Measurements from ENCODE around the gene UNC5CL. TPM values are rescaled to one million over a fixed set of nuclear protein-coding genes. Genes with fewer than 3 reads are reported as not detected.

Gene UNC5CL
- total RNA-seq, 1 experiment from 2014 or later = 0.81 TPM

DNA sequence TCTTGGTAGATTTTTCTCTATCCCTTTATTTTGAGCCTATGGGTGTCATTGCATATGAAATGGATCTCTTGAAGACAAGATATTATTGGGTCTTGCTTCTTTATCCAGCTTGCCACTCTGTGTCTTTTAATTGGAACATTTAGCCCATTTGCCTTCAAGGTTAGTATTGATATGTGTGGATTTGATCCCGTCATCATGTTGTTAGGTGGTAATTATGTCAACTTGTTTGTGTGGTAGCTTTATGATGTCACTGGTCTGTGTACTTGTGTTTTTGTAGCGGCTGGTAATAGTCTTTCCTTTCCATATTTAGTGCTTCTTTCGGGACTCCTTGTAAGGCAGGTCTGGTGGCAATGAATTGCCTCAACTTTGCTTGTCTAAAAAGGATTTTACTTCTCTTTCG lies 61.9 kb downstream of the UNC5CL start:
- no peak overlapping the region for H4K8ac ChIP-seq (replicated peaks; ENCODE audit: insufficient read length, low read depth, low read length)
- H2BK15ac ChIP-seq (ENCODE audit: low read depth, low read length) = no peak overlapping the region

More for the DNA sequence above, 61.9 kb downstream of the UNC5CL start:
- no peaks in the 10 kb centered on the region for H3K79me1 ChIP-seq (ENCODE audit: insufficient read depth, low read depth, low read length, poor library complexity, severe bottlenecking)
- no peaks in the 10 kb centered on the region; the same call in 1 of the 2 replicates for H3K4me1 ChIP-seq (ENCODE audit: insufficient read depth, low read length)
- H3K79me2 ChIP-seq (ENCODE audit: insufficient read depth, low read length) = no peaks in the 10 kb centered on the region
- H2AK5ac ChIP-seq (ENCODE audit: insufficient read length, low read length) = no peak overlapping the region
- H2BK5ac ChIP-seq (ENCODE audit: insufficient read length, low read length) = no peak overlapping the region
- H3T11ph ChIP-seq (ENCODE audit: low read length) = no peak overlapping the region
- H3K18ac ChIP-seq (ENCODE audit: insufficient read length, low read depth, low read length) = no peak overlapping the region
- H3K36me3 Mint-ChIP-seq (ENCODE audit: insufficient read depth in 1 of 3, low read depth in 3 of 3) = peaks cover 0 to 2% (median 0%) of the 10 kb centered on the region in 3 experiments; a peak in 1 of 7 replicates
- no peak overlapping the region for H2BK12ac ChIP-seq (ENCODE audit: insufficient read length, low read depth, low read length)
- peaks cover 5 to 6% of the 10 kb centered on the region in 2 experiments; a peak in 3 of 5 replicates for H3K9me3 Mint-ChIP-seq
- H3K4me2 ChIP-seq (ENCODE audit: insufficient read depth, insufficient read length, low read length) = no peak overlapping the region
- TF ChIP-seq, protein P1, sequence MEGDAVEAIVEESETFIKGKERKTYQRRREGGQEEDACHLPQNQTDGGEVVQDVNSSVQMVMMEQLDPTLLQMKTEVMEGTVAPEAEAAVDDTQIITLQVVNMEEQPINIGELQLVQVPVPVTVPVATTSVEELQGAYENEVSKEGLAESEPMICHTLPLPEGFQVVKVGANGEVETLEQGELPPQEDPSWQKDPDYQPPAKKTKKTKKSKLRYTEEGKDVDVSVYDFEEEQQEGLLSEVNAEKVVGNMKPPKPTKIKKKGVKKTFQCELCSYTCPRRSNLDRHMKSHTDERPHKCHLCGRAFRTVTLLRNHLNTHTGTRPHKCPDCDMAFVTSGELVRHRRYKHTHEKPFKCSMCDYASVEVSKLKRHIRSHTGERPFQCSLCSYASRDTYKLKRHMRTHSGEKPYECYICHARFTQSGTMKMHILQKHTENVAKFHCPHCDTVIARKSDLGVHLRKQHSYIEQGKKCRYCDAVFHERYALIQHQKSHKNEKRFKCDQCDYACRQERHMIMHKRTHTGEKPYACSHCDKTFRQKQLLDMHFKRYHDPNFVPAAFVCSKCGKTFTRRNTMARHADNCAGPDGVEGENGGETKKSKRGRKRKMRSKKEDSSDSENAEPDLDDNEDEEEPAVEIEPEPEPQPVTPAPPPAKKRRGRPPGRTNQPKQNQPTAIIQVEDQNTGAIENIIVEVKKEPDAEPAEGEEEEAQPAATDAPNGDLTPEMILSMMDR (conservative IDR thresholded peaks at IDR 0.05) = no peak
- no peaks in the 10 kb centered on the region for H4K20me1 ChIP-seq (ENCODE audit: control insufficient read depth, insufficient read depth, insufficient read length)
- H3K27ac ChIP-seq (ENCODE audit: insufficient read length, low read depth, low read length) = no peak overlapping the region
- H2AFZ ChIP-seq (ENCODE audit: low read length) = no peak overlapping the region
- no peak overlapping the region for H4K5ac ChIP-seq (ENCODE audit: insufficient read length, low read depth, low read length)
- no peak overlapping the region for H3K23ac ChIP-seq (ENCODE audit: insufficient read length, low read depth, low read length)
- H3K27ac Mint-ChIP-seq = no peak overlapping the region
- no peak overlapping the region for H2BK120ac ChIP-seq (ENCODE audit: low read depth, low read length, poor library complexity, severe bottlenecking)
- no CpG with 5 or more reads among the region's 4 CpGs for WGBS (ENCODE audit: extremely low coverage, insufficient read length, low lambda C conversion rate)
- no peak overlapping the region for H4K91ac ChIP-seq (ENCODE audit: insufficient read length, low read depth, low read length)
- no peak overlapping the region for H3K56ac ChIP-seq (ENCODE audit: insufficient read length, low read depth, low read length)
- no peaks in the 10 kb centered on the region for H3K23me2 ChIP-seq (ENCODE audit: insufficient read length, low read depth, low read length, poor library complexity, severe bottlenecking)
- peaks cover 10% of the 10 kb centered on the region for H3K27me3 Mint-ChIP-seq (ENCODE audit: low read depth)
- H3K27me3 ChIP-seq (ENCODE audit: insufficient read depth, low read length) = no peaks in the 10 kb centered on the region
- peaks cover 9 to 12% of the 10 kb centered on the region in 2 experiments for H3K4me1 Mint-ChIP-seq
- no peaks in the 10 kb centered on the region for H3K9me3 ChIP-seq (ENCODE audit: control insufficient read depth, low read depth, low read length)
- no peak overlapping the region for H3K4ac ChIP-seq (ENCODE audit: low read depth, low read length)
- H3K9ac ChIP-seq (ENCODE audit: extremely low read depth, insufficient read length, low read length) = no peak overlapping the region
- no peak for DNase-seq
- H3K4me3 Mint-ChIP-seq = no peak overlapping the region
- H3K14ac ChIP-seq (ENCODE audit: insufficient read depth, low read length) = no peak overlapping the region
- H2BK20ac ChIP-seq (ENCODE audit: low read depth, low read length, poor library complexity, severe bottlenecking) = no peak overlapping the region

Other genes with a start within 250 kb of the UNC5CL start
- not detected in 2 replicates for gene TSPO2, start 3.2 kb upstream of the UNC5CL start, total RNA-seq (2021)
- gene APOBEC2, start 14.0 kb upstream of the UNC5CL start, total RNA-seq (2021) = not detected in 2 replicates
- gene OARD1, start 33.1 kb upstream of the UNC5CL start, total RNA-seq (2021) = 35.8 and 36.6 TPM in 2 replicates
- 41.4 and 43.0 TPM in 2 replicates for gene NFYA, start 33.8 kb upstream of the UNC5CL start, total RNA-seq (2021)
- gene TREML1, start 115.1 kb upstream of the UNC5CL start, total RNA-seq (2021) = not detected in 2 replicates
- 0.31 TPM in 1 of 2 replicates, not detected in the other for gene TREM2, start 123.9 kb upstream of the UNC5CL start, total RNA-seq (2021)
- 0.07 TPM in 2 replicates for gene TREML2, start 161.9 kb upstream of the UNC5CL start, total RNA-seq (2021)
- gene TREML4, start 189.1 kb upstream of the UNC5CL start, total RNA-seq (2021) = not detected in 2 replicates
- not detected in 2 replicates for gene TREM1, start 247.5 kb upstream of the UNC5CL start, total RNA-seq (2021)